ENCODE measurements around the gene PLAGL1.

The PLAGL1 gene

DNA sequence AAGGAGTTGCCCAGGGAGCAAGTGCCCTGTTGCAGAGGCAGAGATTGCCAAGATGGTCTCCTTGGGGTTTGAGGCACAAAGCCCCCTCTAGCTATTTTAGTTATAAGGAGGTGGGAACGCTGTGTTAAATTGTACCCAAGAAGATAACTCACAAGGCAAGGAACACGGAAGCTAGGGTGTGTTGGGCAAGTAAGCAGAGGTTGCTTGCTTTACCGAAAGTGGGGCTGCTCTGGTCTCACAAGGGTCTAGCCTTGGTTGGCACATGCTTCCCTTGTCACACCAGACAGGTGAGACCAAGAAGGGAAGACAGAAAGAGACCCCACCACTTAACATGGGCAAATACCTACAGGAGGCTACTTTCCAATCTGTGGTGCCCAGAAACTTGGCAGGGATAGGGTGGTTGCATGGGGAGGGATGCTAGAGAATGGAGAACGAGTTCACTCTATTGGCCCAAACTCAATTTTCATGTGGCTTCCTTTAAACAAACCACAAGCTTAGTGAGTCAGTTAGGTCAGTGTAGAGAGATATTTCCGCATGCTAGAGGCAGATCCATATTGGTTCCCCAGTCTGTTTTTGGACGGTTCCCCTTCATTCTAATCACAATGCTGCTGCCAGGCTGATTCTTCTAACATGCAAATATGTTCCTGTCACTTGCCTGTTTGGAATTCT, 42.4 kb downstream of the PLAGL1 start:
- DNase-seq (ENCODE audit: low read depth in 2 of 2): no peak

DNA sequence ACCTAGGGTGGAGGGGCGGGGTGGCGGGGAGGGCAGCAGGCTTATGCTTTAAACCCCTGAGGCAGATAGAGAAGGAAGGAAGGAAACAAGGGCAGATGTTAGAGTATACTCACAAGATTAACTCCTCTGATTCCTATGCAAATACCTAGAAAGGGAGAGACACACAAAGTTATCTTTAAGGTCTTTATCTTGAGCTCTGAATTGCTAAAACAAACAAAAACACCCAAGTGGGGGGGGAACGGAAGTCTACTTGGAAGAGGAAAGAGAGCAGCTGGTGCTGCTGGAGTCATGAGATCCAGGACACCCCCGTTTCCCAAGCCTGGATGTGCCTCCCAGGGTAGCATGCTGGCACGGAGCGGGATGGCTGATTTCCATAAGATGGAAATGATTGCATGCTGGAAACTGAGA, 43.4 kb downstream of the PLAGL1 start:
- DNase-seq (ENCODE audit: low read depth in 2 of 2): no peak

DNA sequence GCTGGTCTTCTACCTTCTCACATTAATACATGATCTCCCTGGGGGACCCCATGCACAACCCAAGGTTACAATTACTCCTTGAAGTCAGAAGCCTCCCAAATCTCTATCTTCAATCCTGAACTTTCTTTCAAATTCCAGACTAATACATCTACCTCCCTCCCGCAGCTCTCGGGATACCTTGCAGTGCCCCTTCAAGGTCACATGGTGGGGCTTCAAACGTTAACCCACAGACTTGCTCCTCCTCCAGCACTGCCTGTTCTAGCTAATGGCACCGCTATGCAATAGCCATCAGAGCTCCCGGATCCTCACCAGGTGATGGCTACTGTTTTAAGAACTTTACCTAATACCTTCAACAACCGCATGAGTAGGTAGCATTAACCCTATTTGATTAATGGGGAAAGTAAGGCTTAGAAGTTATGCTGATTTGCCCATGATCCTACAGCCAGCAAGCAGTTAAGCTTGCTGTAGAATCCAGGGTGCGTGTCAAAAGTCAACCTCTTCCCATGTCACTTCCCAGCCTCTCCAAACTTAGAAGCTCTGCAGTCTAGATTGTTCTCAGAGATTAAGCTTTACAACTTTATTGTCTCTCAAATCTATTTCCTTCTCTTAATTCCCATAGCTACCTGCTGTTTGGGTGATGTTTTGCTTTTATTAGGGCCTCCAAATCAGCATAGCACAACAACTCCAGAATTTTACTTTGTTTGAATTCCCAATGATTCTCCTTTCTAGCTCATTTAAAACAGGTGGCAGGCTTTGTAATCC, 44.7 kb downstream of the PLAGL1 start:
- DNase-seq (ENCODE audit: low read depth in 2 of 2): no peak

DNA sequence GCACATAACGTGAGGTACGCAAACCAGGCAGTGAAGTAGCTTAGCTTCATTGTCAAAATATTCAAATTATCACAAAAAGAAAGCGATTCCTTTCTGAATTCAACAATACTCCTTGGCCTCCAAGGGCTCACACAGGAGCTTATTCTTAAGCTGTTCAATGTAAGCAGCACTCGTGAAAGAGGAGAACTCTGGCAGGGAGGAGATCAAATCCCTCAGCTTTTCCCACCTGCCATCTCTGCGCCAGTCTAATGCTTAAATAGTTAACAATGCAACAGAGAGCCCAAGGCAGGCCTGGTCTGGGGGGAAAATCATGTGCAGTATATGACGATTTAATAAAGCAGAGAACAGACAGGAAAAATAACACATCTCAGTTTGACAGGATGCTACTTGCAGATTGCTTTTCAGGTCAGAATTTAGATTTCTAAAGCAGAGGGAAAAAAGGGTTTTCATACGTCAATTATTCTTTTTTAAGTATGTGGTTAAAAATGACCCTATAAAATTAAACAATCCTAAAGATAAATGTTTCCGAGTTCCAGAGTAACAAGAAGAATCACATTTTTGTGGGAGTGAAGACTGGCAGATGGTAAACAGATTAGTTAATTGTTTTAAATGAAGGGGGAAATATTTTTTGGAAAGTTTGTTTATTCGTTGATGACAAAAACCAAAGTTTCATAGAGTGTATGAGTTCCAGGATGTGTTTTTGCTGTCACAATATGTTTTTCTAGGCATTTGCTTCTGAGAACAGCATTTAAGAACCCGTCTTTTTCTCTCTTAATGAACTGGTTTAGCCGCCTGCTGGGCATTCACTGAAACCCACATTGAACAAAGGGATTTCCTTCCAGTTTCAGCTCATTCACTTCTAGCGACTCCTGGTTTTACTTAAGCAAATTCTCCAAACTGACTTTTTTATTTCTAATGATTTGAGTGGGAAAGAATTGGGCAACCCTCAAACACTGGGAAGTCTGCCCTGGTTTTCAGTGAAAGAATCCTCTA, 45.9 kb downstream of the PLAGL1 start:
- no peak for DNase-seq (ENCODE audit: low read depth in 2 of 2)

DNA sequence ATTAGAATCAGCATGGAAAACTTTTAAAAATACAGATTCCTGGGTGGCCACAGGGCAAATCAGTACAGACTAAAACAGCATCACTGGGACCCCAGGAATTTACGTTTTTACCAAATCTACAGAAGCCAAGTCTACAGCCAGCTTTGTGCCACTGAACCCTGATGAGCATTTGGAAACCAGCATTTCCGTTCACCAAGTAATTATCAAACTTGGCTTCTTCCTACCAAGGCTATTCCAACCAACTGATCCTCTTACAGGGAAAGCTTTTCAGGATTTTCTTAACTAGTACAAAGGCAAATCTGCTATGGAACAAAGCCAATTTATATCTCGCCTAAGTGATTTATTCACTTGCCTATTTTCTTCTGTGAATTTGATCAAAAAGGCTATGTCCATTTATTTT, 47.0 kb downstream of the PLAGL1 start:
- no peak for DNase-seq (ENCODE audit: low read depth in 2 of 2)

DNA sequence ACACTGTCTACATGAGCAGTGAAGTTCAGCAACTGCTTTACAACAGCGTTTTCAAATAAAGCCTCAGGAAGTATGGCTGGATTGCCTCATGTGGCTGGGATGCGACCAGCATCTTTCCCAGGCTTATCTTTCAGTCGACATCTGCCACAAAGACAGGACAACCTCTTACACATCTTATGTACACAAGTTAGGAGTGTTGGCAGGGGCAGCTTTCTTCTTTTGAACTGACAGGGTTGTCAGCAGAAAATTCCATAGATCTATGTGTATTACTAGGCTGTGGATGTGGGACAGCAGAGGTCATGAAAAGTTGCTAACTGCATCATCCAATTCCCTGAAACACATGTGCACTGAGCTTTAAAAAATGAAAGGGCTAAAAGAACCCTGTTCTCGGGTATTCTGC, 48.1 kb downstream of the PLAGL1 start:
- DNase-seq (ENCODE audit: low read depth in 2 of 2): no peak

DNA sequence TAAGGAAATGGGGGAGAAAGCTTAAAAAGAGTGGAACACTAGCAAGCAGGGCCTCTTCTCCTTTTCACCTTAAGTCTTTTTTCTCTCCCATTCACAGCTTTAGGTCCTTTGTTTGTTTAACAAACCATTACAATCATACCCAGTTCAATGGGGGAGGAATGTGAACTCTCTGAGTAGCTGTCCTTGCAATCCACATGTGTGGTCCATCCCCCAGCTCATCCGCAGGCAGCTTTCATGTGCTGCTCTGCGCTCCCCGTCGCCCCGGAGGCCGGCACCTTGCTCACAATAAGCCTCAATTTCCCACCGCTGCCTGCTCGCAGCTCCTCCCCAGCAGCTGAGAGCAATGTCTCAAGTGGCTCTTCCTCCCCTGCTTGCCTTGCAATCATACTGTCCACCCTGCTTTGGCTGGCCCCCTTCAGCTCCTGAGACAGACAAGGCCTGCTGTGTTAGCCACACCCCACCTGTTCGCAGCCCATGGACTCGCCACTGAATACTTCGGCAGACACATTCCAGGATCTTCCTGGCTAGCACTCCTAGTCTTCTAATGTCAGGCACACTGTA, 49.1 kb downstream of the PLAGL1 start:
- DNase-seq (ENCODE audit: low read depth in 2 of 2): no peak

DNA sequence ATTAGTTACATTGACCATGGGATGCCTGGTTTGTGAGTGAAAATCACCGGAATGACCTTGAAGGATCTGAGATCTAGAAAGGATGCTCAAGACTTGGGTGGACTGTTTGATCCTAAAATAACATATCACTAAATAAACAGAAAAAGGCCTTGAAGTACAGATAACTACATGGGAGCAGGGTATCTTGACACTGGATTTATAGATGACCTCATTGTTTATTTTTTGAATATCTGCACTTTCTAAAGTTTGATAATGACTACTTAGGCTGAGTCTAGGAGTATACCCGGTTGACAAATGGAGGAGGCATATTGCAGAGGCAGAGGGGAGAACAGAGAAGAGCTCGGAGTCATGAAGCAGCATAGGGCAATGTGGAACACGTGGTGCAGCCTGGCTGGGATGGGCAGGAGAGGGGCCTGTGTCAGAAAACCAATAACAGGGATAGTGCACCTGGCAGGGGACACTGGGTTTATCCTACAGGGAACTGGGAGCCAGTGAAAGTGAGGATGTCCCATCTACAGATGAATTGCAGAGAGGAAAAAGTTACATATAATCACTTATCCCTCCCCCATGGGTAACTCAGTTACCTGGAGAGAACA, 50.3 kb downstream of the PLAGL1 start:
- no peak for DNase-seq (ENCODE audit: low read depth in 2 of 2)

DNA sequence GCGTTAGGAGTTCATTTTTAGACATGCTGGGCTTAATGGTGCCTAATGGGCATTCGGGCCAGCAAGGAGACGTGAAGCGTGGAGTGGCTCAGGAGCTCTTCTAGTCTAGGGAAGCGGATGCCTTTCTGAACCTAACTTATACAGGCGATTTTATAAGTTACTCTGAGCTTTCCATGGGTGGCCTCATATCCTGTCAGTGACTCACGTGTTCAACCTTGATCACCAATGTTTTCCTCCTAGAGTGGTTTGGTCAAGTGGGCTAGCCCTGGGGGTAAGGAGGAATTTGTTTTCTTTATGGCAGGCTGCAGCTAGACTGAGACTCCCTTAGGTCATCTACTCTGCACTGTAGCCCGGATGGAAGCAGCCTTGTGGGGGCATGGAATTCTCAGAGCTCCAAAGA, 52.1 kb downstream of the PLAGL1 start:
- DNase-seq (ENCODE audit: low read depth in 2 of 2): no peak

DNA sequence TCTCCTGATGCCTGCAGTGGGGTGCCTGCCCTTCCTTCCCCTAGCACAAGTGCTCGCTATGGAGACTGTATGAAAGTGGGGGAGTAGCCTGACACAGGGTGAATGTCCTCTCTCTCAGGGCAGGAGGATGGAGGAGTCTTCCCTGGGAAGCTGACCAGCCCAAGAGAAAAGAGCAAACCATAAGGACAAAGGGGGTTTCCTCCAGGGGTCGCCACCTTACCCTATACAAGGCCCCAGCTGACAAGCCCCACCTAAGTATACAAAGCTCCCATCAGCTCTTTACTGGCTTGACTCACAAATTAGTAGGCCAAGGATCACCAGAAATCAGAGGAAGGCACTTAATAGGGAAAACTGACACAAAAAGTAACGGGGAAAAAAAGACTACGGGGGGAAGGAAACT, 54.1 kb downstream of the PLAGL1 start:
- no peak for DNase-seq (ENCODE audit: low read depth in 2 of 2)

DNA sequence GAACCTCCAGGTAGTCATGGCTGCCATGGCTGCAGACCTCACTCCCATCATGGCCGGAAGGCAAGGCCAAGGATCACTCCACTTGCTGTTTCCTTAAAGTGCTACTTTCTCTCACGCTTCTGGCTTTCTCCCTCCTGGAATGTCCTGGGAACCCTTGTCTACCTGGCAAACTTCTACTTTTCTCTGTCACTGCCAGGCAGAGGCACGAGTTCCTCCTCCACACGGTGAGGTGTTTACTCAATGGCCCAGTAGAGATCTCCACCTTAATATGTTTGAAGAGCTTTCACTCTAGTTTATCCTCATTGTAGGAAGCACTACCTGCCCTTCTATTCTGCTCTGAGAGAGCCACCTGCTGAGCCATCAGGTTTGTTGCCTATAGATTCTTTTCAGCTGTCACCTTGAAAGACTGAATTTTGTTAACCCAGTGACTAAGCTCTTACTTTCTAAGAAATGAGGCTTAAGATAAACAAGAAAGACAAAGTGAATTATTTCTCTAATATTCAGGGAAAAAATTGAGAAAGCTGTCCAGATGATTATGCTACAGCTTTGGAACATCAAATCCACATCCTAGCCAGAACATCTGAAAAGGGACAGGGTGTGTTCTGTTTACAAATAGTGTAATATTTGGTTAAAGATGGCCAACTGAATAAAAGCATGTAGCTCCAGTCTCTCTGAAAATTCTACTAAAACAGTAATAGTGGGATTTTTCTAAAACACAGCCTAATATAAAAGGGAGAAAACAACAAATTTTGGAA, 54.9 kb downstream of the PLAGL1 start:
- DNase-seq (ENCODE audit: low read depth in 2 of 2): no peak

DNA sequence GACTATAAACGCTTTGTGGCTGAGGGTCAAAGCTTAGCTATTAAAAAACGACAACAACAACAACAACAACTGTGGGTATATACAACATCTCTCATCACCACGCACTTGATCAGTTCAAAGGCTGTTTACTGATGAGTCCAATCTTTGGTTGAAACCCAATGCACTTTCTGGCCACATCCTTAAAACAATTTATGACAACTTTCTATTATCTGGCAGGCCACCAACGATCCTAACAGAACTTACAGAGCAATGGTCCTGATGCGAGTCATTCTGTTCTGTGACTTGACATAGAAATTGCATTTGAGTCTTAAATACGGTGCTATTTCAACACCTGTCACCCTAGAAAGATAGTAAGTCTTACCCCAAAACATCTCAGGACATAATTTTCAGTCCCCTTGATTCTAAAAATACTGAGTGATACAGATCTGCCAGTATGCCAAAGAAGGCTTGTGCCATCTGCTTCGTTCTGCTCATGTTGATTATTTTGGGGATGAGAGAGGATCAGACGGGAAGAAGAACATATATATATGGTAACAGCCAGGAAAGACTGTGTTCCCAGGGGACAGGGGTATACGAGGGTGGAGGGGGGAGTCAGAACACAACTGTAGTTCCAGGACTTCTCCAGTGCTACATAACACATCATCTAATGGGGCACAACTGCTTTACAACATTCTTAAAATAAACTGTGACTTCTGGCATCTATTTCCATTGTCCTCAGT, 55.8 kb downstream of the PLAGL1 start:
- DNase-seq (ENCODE audit: low read depth in 2 of 2): no peak

DNA sequence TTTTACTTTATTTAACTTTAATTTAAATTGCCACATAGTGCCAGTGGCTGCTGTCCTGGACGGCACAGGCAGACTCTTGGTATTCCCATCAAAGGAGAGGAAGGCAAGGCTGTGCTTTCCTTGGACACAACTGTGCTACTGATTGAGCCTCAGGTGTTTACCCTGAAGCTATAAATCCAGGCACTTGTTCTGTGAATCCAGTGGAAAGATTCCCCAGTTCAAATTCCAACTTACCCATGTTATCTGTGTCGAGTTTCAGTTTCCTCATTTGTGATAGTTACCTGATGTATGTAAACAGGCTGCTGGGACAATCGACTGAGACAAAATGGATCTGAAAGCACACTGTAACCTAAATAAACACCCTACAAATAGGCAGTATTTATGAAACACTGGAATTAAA, 57.2 kb downstream of the PLAGL1 start:
- no peak for DNase-seq (ENCODE audit: low read depth in 2 of 2)

DNA sequence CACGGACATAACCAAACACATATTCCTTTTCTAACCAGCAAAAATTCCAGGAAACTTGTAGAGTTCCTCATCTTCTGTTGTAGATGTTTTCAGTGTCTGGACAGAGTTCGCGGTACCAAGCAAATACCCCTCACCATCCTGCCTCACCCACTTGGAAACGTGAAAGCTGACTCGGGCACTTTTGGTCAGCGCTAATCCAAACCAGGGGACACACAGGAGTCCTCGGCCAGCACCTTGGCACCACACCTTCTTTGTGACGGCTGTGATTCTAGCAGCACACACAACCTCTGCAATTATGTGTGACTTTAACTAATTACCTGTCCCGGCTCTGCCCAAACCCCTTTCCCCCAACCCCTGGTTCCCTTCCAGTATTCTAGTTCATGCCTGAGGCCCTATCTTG, 58.1 kb downstream of the PLAGL1 start:
- DNase-seq (ENCODE audit: low read depth in 2 of 2): no peak

DNA sequence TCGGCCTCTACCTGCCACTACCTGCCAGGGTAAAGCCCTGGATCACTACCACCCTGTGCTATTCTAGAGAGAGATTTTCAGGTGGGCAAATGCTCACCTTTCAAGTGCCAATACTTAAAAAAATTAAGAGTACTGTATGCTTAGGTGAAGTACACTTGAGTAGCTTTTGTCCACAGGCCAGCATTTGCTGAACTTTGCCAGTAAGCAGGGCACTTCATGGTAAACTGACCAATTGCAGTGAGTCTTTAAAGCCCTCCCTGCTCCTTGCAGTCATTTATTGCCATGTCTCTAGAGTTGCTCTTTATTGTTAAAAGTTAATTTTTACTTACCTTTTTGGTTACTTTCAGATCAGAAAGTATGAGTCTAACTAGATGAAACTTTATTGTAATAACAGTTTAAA, 58.5 kb downstream of the PLAGL1 start:
- DNase-seq (ENCODE audit: low read depth in 2 of 2): no peak

DNA sequence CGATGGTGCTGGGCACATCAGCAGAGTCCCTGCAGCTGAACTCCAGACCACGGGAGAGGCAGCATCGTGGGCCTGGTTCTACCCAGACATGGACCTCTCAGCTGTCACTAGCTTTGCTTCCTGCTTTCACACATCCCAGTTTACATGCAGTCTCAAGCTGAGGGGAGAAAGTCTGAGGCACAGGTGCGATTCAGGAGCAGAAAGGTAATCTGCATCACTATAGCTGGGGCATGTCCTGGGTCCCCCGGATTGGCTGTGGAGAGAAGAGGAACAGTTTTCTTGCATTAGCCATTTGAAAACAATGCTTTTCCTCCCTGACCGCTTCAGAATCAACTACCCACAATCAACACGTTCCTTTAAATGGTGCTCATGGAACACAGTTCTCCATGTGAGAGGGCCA, 59.9 kb downstream of the PLAGL1 start:
- DNase-seq (ENCODE audit: low read depth in 2 of 2): no peak

DNA sequence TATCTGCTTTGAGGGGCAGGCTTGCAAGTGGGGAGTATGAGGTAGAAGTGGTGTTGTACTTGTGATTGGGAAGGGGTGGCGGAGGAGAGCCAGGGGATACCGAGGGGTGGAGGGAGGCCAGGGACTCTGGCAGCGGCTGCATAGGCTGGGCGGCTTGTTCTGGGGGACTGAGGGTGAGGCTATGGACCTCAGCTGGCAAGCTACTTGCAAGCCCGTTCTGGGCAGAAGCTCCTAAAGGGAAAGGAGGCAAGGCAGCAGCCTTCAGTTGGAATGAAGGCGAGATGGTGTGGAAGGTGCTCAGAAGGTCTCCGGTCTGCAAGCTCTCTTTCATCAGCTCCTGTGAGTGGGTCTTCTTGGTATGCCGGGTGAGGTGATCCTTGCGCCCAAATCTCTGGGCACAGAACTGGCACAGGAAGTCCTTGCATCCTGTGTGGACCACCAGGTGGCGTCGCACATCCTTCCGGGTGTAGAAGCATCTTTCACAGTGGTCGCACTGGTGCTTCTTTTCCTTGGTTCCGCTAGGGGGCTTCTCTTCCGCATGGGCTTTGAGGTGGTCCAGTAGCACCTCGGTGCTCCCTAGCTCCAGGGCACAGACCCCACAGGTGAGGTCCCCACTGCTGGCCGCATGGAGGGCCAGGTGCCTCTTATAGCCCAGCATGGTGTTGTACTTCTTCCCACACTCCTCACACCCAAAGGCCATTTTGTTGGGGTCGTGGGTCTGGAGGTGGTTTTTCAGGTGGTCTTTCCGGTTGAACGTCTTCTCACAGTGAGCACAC, 66.0 kb downstream of the PLAGL1 start:
- peak; percentile 12 to 39 for DNase-seq (ENCODE audit: low read depth in 2 of 2)

DNA sequence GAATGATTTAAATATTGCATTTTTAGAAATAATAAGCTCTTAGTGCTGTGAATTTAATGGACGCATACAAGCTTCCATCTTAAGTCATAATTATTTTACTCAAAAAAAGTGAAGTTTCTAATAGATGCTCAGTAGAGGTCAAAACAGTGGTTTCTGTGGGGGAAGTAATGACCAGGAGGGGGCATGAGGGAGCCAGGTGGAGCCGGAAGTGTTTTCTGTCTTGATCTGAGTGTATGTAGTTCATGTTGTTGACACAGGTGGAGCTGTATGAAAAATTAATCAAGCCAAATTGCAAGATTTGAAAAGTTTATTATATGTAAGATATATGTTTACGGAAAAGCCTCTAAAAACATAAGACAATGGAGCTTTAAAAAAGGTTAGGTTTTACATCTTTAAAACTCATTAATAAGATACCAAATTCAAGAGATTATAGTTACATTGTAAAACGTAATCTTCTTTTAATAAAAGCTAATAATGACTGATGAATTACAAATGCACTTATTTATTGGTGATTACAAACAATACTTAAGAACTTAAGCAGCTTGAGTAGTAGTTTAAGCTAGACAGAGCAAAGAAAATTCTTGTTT, 68.0 kb downstream of the PLAGL1 start:
- peak; percentile 12 to 21 for DNase-seq (ENCODE audit: low read depth in 2 of 2)

DNA sequence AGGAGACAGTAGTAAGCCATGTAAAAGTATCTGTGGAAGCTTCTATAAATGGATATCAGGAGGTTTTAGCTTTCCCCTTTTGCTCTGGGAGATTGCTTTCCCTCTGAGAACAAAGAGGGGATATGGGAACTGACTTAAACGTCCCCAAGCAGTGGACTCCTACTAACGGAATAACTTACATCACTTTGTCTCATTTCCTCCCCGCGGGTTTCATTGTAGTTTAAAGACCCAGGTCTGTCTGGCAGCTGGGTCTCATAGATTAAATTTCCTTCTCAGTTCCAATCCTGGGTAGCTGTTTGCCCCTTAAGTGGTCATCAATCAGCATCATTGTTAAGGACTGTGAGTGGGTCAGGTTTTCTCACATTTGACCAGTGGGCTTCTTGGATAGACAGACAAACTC, 68.7 kb downstream of the PLAGL1 start:
- DNase-seq (ENCODE audit: low read depth in 2 of 2): no peak
